Vagina (tissue), 2 donors: ENCODE data around the gene MTPN. TPM values are rescaled to one million over a fixed set of nuclear protein-coding genes. Genes with fewer than 3 reads are reported as not detected.

ENCODE experiments used
- DNase-seq, 2 donors: peaks; one replicate each; pipeline ENCODE4 v3.0.0-alpha.2; 2017; ENCODE audit errors: extremely low spot score in 2 of 2
- H3K27ac ChIP-seq: fragments of 200-600 bp; sonication (generic); one replicate; pipeline ENCODE4 v1.5.1; 2019
- H3K27me3 ChIP-seq: fragments of 200-600 bp; sonication (generic); one replicate; pipeline ENCODE4 v1.5.1; 2019
- H3K36me3 ChIP-seq, 2 donors: fragments of 200-600 bp; sonication (generic); one replicate each; pipeline ENCODE4 v1.5.1; 2017 to 2019
- H3K4me1 ChIP-seq: fragments of 200-600 bp; sonication (generic); one replicate; pipeline ENCODE4 v1.5.1; 2019
- H3K4me3 ChIP-seq, 2 donors: fragments of 200-600 bp; sonication (generic); 1 replicate in 1 of 2; 2 replicates in 1 of 2; pipeline ENCODE4 v1.5.1; 2016 to 2019
- H3K9me3 ChIP-seq: fragments of 200-600 bp; sonication (generic); one replicate; pipeline ENCODE4 v1.5.1; 2019
- POLR2A ChIP-seq, 2 donors: fragments of 450-650 bp; IDR thresholded peaks; one replicate each; pipeline ENCODE4 v1.6.1; 2017; ENCODE audit warnings: antibody characterized with exemption in 2 of 2, mild to moderate bottlenecking in 2 of 2, moderate library complexity in 2 of 2
- POLR2AphosphoS5 ChIP-seq, 2 donors: sonication (generic); formaldehyde crosslinking; IDR thresholded peaks; one replicate each; pipeline ENCODE4 v1.9.0; 2017; ENCODE audit warnings: antibody characterized with exemption in 2 of 2, mild to moderate bottlenecking in 2 of 2, low read depth in 1 of 2; ENCODE audit not compliant: insufficient read depth in 1 of 2
- intact Hi-C: fragments of 100-400 bp; cut with DNase I; formaldehyde crosslinking; loops from one replicate; pipeline ENCODE4 v1.15.1; 2023
- total RNA-seq: library from RNA; depleted of rRNA; stranded (reverse); fragments of >200 nt; gene quantifications from one replicate; pipeline ENCODE4 v1.2.3, GENCODE V29; 2016
- TF ChIP-seq, protein P1 (sequence below), 3 experiments: fragments of 450-650 bp in 2 of 3; fragments of 200-600 bp in 1 of 3; sonication (generic) in 1 of 3; IDR thresholded peaks; one replicate each; pipeline ENCODE4 v1.5.1; 2017 to 2019; ENCODE audit warnings: antibody characterized with exemption in 3 of 3, mild to moderate bottlenecking in 2 of 3, moderate library complexity in 2 of 3

Gene MTPN
- total RNA-seq, 1 donor from 2014 or later: 55.7 TPM

DNA sequence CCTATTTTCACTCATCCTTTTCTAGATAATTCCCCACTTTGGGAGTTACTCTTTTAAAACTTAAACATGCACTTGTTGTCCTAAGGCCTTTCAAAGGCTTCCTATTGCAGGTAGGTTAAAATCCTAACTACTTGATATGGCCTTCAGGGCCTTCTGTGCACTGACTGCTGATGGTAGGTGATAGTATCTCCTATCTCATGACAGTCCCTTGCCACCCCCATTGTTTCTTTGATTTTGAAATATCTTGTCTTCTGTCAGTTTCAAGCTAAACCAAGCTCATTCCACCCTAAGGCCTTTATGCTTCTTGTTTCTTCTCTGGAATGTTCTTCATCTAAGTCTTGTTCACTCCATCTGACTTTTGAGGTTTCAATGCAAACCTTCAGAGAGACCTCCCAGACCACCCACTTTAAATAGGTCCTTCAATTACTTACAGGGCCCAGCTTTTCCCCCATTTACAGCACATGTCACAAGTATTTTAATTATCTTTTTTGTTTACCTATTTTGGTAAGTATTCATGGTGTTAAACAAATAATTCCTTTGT is 2.4 kb upstream of the MTPN start:
- peaks cover 34% of the 10 kb centered on the region for H3K4me1 ChIP-seq
- H3K36me3 ChIP-seq: no peaks in the 10 kb centered on the region
- no peak overlapping the region for H3K4me3 ChIP-seq
- H3K27ac ChIP-seq: peak overlapping the region; percentile 40
- TF ChIP-seq, protein P1, sequence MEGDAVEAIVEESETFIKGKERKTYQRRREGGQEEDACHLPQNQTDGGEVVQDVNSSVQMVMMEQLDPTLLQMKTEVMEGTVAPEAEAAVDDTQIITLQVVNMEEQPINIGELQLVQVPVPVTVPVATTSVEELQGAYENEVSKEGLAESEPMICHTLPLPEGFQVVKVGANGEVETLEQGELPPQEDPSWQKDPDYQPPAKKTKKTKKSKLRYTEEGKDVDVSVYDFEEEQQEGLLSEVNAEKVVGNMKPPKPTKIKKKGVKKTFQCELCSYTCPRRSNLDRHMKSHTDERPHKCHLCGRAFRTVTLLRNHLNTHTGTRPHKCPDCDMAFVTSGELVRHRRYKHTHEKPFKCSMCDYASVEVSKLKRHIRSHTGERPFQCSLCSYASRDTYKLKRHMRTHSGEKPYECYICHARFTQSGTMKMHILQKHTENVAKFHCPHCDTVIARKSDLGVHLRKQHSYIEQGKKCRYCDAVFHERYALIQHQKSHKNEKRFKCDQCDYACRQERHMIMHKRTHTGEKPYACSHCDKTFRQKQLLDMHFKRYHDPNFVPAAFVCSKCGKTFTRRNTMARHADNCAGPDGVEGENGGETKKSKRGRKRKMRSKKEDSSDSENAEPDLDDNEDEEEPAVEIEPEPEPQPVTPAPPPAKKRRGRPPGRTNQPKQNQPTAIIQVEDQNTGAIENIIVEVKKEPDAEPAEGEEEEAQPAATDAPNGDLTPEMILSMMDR (IDR thresholded peaks at IDR 0.05): no peak
- no peak for TF ChIP-seq POLR2AphosphoS5 (IDR thresholded peaks at IDR 0.05; ENCODE audit: insufficient read depth in 1 of 2, low read depth in 1 of 2)
- no peak for TF ChIP-seq POLR2A (IDR thresholded peaks at IDR 0.05)
- intact Hi-C loops: no loop called here
- H3K27me3 ChIP-seq: no peaks in the 10 kb centered on the region
- no peak for DNase-seq
- H3K9me3 ChIP-seq: no peaks in the 10 kb centered on the region

DNA sequence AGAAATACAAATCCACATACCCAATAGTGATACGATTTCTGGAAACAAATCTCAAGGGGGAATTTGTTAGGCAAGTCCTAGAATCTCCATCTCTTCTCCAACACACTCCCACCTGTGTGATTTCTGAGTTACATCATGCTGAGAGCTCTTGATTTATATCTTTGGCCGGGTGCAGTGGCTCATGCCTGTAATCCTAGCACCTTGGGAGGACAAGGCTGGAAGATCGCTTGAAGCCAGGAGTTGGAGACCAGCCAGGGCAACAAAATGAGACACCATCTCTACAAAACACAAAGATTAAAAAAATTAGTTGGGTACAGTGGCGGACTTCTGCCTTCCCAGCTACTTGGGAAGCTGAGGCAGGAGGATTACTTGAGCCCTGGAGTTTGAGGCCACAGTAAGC is 1.5 kb upstream of the MTPN start:
- peaks cover 44% of the 10 kb centered on the region for H3K4me1 ChIP-seq
- intact Hi-C loops: no loop called here
- no peak for DNase-seq

DNA sequence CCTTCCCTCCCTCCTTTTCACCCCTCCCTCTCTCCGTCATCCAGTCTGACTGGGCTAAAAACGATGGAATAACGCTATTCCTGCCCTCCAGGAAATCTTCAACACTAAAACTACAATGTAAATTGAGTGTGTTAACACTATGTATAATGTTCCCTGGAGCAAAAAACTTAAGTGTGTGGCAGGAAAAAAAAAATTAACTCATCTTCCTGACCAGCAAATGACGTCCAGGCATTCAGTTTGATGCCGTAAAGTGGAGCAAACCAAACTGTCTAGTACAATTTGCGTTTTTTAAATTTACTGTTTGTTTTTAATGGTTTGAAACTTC is 545 bp upstream of the MTPN start:
- no peaks in the 10 kb centered on the region for H3K36me3 ChIP-seq
- TF ChIP-seq, protein P1 (IDR thresholded peaks at IDR 0.05): no peak
- TF ChIP-seq POLR2A (IDR thresholded peaks at IDR 0.05) (no peak), POLR2AphosphoS5 (IDR thresholded peaks at IDR 0.05; ENCODE audit: insufficient read depth in 1 of 2, low read depth in 1 of 2) (no peak)
- no peak for DNase-seq
- intact Hi-C loops: no loop called here
- no peaks in the 10 kb centered on the region for H3K9me3 ChIP-seq
- H3K4me3 ChIP-seq: peak overlapping the region; percentile 72 to 98
- H3K27me3 ChIP-seq: no peaks in the 10 kb centered on the region
- peak overlapping the region; percentile 83 for H3K27ac ChIP-seq
- H3K4me1 ChIP-seq: peaks cover 53% of the 10 kb centered on the region

More for the DNA sequence above, 1.5 kb upstream of the MTPN start:
- Histone ChIP-seq H3K36me3 (no peaks in the 10 kb centered on the region), H3K27me3 (no peaks in the 10 kb centered on the region), H3K9me3 (no peaks in the 10 kb centered on the region), H3K4me3 (no peak overlapping the region), H3K27ac (no peak overlapping the region)
- no peak for TF ChIP-seq POLR2A (IDR thresholded peaks at IDR 0.05)
- TF ChIP-seq POLR2AphosphoS5 (IDR thresholded peaks at IDR 0.05; ENCODE audit: insufficient read depth in 1 of 2, low read depth in 1 of 2): no peak
- TF ChIP-seq, protein P1 (IDR thresholded peaks at IDR 0.05): no peak

DNA sequence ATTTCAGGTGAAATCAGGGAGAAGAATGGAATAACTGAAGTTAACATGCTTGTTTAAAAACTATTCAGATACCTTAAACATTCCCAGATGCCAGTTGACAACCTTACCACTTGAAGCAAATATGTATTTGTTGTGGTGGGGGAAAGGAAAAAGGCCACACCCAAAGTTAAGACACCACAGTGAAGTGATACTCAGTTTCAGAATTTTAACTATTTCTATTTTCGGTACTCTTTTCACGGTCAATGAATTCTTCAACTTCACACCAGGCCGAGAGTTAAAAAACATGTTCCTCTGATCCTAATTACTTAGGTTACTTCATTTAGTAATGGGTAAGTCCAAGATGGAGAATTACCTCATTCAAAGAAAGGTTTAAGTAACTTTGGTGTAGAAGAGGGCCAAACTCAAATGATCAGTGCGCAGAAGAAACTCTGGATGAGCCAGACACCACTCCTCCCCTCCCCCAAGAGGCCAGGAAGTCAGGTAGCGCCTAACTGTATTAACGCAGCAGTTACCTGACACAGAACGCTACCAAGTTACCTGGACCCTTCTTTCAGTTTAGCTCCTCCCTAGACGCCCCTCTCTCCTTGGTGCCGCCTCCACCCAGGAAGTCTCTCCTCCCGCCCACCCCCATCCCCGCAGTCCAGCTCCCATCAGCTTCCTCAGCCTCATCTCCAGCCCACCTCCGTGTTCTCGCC is 700 bp downstream of the MTPN start:
- DNase-seq: no peak
- peak overlapping the region; percentile 72 to 98 for H3K4me3 ChIP-seq
- H3K4me1 ChIP-seq: peaks cover 59% of the 10 kb centered on the region
- H3K36me3 ChIP-seq: no peaks in the 10 kb centered on the region
- TF ChIP-seq POLR2A (IDR thresholded peaks at IDR 0.05) (no peak), POLR2AphosphoS5 (IDR thresholded peaks at IDR 0.05; ENCODE audit: insufficient read depth in 1 of 2, low read depth in 1 of 2) (no peak)
- TF ChIP-seq, protein P1 (IDR thresholded peaks at IDR 0.05): no peak
- H3K27ac ChIP-seq: peak overlapping the region; percentile 83
- no peaks in the 10 kb centered on the region for H3K27me3 ChIP-seq
- intact Hi-C loops: no loop called here
- H3K9me3 ChIP-seq: no peaks in the 10 kb centered on the region

DNA sequence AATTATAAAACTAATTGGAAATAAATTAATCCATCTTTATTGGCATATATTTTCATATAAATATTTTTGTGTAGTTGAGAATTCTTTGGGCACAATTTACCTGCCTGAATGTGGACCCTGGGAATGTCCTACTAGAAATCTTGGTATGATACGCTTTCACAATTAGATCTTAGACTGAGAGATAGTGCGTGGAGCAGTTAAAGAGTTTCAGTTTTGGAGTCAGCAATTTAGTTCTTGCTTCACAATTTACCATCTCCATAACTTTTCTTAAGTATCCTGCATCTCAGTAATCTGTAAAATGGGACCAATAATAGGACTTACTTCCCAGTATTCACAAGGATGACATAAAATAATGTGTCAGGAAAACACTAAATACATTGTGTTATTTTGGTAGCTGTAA is 2.0 kb downstream of the MTPN start:
- H3K36me3 ChIP-seq: no peaks in the 10 kb centered on the region
- peak overlapping the region in 1 of 2 donors; percentile 98 for H3K4me3 ChIP-seq
- TF ChIP-seq POLR2A (IDR thresholded peaks at IDR 0.05) (no peak), POLR2AphosphoS5 (IDR thresholded peaks at IDR 0.05; ENCODE audit: insufficient read depth in 1 of 2, low read depth in 1 of 2) (no peak)
- TF ChIP-seq, protein P1 (IDR thresholded peaks at IDR 0.05): no peak
- no peak for DNase-seq
- no peaks in the 10 kb centered on the region for H3K9me3 ChIP-seq
- intact Hi-C loops: no loop called here
- H3K27me3 ChIP-seq: no peaks in the 10 kb centered on the region
- peaks cover 57% of the 10 kb centered on the region for H3K4me1 ChIP-seq
- no peak overlapping the region for H3K27ac ChIP-seq
